Right atrium auricular region (tissue), 2 donors: ENCODE measurements around the gene HS3ST3A1. TPM values are rescaled to one million over a fixed set of nuclear protein-coding genes. Genes with fewer than 3 reads are reported as not detected.

Source experiments
- DNase-seq: peaks from one replicate; pipeline ENCODE4 v3.0.0-alpha.2; 2019; ENCODE audit warnings: low spot score
- H3K27ac ChIP-seq, 2 donors: fragments of 200-600 bp; sonication (generic); 1 replicate in 1 of 2; 2 replicates in 1 of 2; pipeline ENCODE4 v1.5.1; 2016 to 2019
- H3K27me3 ChIP-seq, 2 donors: fragments of 200-600 bp; sonication (generic); one replicate each; pipeline versions ENCODE4 v1.5.1 to v1.6.0; 2017 to 2019
- H3K36me3 ChIP-seq: fragments of 200-600 bp; sonication (generic); one replicate; pipeline ENCODE4 v1.5.1; 2016
- H3K4me1 ChIP-seq, 2 donors: fragments of 200-600 bp; sonication (generic); one replicate each; pipeline versions ENCODE4 v1.5.1 to v1.6.0; 2017 to 2019
- H3K4me3 ChIP-seq, 2 donors: fragments of 200-600 bp; sonication (generic); 1 replicate in 1 of 2; 2 replicates in 1 of 2; pipeline ENCODE4 v1.5.1; 2017 to 2019; ENCODE audit warnings: mild to moderate bottlenecking in 1 of 2, moderate library complexity in 1 of 2
- H3K9me3 ChIP-seq, 2 donors: fragments of 200-600 bp; sonication (generic); one replicate each; pipeline ENCODE4 v1.5.1; 2019
- total RNA-seq, 2 donors: library from RNA; depleted of rRNA; stranded (reverse); fragments of >200 nt; gene quantifications; one replicate each; pipeline ENCODE4 v1.1.0, GENCODE V29; 2016
- TF ChIP-seq, protein P1 (sequence below), 2 donors: fragments of 200-600 bp; sonication (generic); IDR thresholded peaks; one replicate each; pipeline ENCODE4 v1.5.1; 2019; ENCODE audit warnings: antibody characterized with exemption in 2 of 2

The HS3ST3A1 gene
- total RNA-seq, 2 donors from 2014 or later: 5.6 TPM; not detected in 1

DNA sequence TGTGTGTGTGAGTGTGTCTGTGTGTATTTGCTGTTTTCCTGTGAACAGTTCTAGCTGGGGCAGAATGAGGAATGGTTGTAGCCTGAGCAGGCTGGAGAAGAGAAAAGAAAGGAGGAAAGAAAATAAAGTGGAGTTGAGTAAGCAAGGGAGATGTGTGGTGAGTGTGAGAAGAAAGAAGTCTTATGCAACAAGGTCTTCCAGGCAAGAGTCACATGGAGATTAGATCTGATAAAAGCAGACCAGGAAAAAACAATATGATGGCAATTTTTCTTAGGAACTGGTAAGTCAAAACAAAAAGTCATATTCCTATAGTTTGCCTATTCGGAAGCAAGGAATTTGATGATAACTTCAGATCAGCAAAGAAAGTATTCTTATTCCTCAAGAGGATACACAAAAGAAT is 125.0 kb downstream of the HS3ST3A1 start:
- Histone ChIP-seq H3K4me3 (no peak overlapping the region), H3K36me3 (no peaks in the 10 kb centered on the region), H3K27me3 (no peaks in the 10 kb centered on the region), H3K9me3 (peaks cover 0 to 20% of the 10 kb centered on the region in 2 donors), H3K27ac (no peak overlapping the region), H3K4me1 (no peaks in the 10 kb centered on the region)
- TF ChIP-seq, protein P1, sequence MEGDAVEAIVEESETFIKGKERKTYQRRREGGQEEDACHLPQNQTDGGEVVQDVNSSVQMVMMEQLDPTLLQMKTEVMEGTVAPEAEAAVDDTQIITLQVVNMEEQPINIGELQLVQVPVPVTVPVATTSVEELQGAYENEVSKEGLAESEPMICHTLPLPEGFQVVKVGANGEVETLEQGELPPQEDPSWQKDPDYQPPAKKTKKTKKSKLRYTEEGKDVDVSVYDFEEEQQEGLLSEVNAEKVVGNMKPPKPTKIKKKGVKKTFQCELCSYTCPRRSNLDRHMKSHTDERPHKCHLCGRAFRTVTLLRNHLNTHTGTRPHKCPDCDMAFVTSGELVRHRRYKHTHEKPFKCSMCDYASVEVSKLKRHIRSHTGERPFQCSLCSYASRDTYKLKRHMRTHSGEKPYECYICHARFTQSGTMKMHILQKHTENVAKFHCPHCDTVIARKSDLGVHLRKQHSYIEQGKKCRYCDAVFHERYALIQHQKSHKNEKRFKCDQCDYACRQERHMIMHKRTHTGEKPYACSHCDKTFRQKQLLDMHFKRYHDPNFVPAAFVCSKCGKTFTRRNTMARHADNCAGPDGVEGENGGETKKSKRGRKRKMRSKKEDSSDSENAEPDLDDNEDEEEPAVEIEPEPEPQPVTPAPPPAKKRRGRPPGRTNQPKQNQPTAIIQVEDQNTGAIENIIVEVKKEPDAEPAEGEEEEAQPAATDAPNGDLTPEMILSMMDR (IDR thresholded peaks at IDR 0.05): no peak
- DNase-seq: no peak

DNA sequence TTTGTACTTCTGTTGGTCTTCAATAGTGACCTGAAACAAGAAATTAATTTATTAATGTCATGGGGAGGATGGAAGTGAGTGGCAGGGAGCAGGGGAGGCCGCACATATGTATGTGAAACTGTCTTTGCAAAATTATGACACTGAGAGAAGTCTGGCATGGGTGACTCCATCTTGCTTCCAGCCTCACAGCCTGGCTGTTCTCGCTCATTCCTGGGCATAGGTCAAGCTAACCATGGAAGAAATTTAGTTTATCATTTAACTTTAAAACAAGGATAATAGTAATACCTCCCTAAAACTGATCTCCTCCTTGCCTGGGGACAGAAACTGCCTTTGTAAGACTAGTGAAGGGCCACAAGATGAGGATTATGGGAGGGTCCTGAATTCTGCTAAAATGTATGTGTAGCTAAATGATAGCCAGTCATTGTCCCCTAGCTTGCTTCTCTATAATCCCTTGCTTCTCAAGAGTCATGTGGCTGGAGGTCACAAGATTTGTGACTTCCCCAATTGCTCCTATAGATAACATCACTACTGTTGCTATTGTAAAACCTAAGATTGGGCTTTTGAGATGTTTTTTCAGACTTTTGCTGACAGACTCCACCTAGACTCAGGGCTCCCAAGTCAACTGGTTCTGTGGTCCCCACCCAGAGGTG is 126.0 kb downstream of the HS3ST3A1 start:
- TF ChIP-seq, protein P1 (IDR thresholded peaks at IDR 0.05): no peak
- Histone ChIP-seq H3K4me3 (no peak overlapping the region), H3K9me3 (peaks cover 0 to 13% of the 10 kb centered on the region in 2 donors), H3K27me3 (no peaks in the 10 kb centered on the region), H3K4me1 (no peaks in the 10 kb centered on the region), H3K27ac (no peak overlapping the region), H3K36me3 (no peaks in the 10 kb centered on the region)
- DNase-seq: no peak

DNA sequence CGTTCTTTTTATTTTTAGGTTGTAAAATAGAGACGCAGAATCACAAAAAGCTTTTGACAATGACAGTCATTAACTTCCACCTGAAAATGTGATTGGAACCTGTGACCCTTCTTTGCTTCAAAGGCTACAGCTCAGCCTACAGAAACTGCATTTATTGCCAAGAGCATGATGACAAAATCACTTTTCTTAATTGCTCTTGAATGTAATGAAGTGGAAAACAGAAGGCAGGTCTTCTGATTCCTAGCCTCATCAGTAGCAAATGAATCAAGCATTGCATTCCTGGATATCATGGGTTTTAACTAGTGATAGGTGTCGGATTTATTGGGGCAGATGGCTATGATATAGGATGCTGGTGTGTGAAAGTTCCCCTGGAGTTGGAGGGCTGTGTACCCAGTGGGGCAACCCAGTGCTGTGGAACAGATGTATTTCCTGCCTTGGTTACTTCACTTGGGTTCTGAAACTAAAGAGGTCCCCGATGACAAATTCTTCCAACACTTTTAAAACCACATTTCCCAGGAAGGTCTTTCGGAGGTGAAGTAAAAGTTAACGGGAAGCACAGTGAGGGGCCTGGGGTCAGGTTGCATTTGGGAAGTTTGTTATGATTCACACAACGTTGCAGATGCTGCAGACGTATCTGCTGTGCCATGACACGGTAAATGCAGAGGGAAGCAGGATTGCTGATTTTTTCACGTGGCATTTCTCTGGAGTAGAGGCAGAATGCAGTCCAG is 127.5 kb downstream of the HS3ST3A1 start:
- no peak overlapping the region for H3K27ac ChIP-seq
- TF ChIP-seq, protein P1 (IDR thresholded peaks at IDR 0.05): no peak
- H3K4me3 ChIP-seq: no peak overlapping the region
- no peaks in the 10 kb centered on the region for H3K9me3 ChIP-seq
- H3K27me3 ChIP-seq: no peaks in the 10 kb centered on the region
- no peak for DNase-seq
- no peaks in the 10 kb centered on the region for H3K36me3 ChIP-seq
- H3K4me1 ChIP-seq: no peaks in the 10 kb centered on the region

DNA sequence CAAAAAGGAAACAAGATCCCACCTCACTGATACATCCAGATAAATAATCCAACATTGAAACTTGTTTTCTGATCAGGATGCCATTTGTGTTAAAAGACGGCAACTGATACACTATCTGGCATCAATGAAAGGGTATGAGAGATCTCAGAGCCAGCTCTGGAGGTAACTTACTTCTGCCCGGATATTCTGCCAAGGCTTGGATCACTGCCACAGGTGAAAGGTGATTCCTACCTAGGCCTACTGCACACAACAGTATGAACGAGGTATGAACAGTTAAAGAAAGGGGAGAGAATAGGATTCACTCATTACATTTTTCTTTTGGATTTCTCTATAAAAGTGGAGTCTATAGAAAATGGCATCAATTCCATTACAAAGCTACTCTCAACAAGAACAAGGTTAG is 136.1 kb downstream of the HS3ST3A1 start:
- H3K9me3 ChIP-seq: no peaks in the 10 kb centered on the region
- H3K4me1 ChIP-seq: no peaks in the 10 kb centered on the region
- no peak for DNase-seq
- no peak overlapping the region for H3K4me3 ChIP-seq
- H3K27me3 ChIP-seq: no peaks in the 10 kb centered on the region
- H3K36me3 ChIP-seq: no peaks in the 10 kb centered on the region
- TF ChIP-seq, protein P1 (IDR thresholded peaks at IDR 0.05): no peak
- no peak overlapping the region for H3K27ac ChIP-seq

DNA sequence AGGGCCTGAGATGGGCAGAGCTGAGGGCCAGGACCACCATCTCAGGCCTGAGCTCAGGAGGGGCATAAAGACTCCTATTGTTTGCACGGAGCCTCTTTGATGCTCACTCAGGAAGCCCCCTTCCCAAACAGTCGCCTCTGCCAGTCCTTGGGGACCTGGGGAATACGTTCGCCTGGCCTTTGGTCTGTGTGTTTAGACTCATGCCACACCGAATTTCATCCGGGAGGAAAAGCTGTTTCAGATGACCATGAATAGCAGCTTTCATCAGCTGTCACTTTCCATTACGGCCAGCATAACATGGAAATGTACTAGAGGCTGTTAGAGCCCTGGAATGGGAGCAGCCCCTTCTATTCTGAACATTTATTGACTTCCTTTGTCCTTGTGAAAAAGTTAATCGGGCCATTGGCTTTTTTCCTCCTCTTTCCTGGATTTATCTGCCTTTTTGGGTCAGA is 139.0 kb downstream of the HS3ST3A1 start:
- TF ChIP-seq, protein P1 (IDR thresholded peaks at IDR 0.05): no peak
- no peak for DNase-seq
- Histone ChIP-seq H3K9me3 (no peaks in the 10 kb centered on the region), H3K4me3 (no peak overlapping the region), H3K27ac (no peak overlapping the region), H3K36me3 (no peaks in the 10 kb centered on the region), H3K4me1 (no peaks in the 10 kb centered on the region), H3K27me3 (no peaks in the 10 kb centered on the region)
